ENCODE results near the gene TCN2.

DNA sequence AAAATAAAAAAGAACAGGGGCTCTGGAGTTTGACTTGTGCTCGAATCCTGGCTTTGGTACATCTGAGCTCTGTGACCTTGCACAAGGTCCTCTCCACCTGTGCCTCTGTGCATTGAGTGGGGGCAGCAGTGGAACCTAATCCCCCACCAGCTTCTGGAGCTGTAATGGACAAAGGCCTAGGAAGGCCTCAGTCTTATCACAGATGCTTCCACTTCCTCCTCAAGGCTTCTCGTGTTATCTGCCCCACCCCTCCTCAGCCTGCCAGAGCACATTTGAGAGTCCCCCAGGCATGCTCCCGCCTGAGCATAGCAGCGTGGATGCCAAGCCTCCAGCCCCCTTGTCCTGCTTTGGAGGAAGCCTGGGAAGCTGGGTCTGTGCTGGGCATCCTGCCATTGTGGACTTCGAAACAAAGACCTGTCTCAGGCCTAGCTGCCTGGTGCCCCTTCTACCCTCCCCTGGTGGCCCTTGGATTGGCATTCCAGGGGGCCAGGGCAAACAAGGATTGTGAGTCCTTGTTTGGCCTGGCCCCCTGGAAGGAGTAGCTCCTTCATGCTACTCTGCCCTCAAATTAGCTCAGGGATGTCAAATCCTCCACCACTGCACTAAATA is 43.6 kb downstream of the TCN2 start:
- TF ChIP-seq, protein P1, sequence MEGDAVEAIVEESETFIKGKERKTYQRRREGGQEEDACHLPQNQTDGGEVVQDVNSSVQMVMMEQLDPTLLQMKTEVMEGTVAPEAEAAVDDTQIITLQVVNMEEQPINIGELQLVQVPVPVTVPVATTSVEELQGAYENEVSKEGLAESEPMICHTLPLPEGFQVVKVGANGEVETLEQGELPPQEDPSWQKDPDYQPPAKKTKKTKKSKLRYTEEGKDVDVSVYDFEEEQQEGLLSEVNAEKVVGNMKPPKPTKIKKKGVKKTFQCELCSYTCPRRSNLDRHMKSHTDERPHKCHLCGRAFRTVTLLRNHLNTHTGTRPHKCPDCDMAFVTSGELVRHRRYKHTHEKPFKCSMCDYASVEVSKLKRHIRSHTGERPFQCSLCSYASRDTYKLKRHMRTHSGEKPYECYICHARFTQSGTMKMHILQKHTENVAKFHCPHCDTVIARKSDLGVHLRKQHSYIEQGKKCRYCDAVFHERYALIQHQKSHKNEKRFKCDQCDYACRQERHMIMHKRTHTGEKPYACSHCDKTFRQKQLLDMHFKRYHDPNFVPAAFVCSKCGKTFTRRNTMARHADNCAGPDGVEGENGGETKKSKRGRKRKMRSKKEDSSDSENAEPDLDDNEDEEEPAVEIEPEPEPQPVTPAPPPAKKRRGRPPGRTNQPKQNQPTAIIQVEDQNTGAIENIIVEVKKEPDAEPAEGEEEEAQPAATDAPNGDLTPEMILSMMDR (conservative IDR thresholded peaks at IDR 0.05; ENCODE audit: low read depth, low read length), result no peak
- no peak for TF ChIP-seq EZH2 (IDR thresholded peaks at IDR 0.05; ENCODE audit: borderline replicate concordance, low read depth, low read length, poor library complexity, severe bottlenecking)

Measured in A673 (cell line).